Ectodermal cell (in vitro differentiated cells): ENCODE measurements around the gene IGDCC3.
A peak's percentile ranks its signal among the peaks of the same experiment; 100 is the strongest.
"Not testable (repeated sequence)": the region's sequence is repeated elsewhere in the genome, so short reads cannot be mapped to it uniquely, and the experiment has no call there.

Experiments used
- H3K27ac ChIP-seq: 2 replicates; pipeline ENCODE4 v1.7.0; 2013; ENCODE audit warnings: mild to moderate bottlenecking, low read depth, low read length; ENCODE audit not compliant: insufficient read depth, poor library complexity, severe bottlenecking
- H3K27me3 ChIP-seq: 2 replicates; pipeline ENCODE4 v1.7.0; 2013; ENCODE audit warnings: mild to moderate bottlenecking, low read length; ENCODE audit not compliant: insufficient read depth, control insufficient read depth, poor library complexity, severe bottlenecking
- H3K36me3 ChIP-seq: one replicate; pipeline ENCODE4 v1.7.0; 2013; ENCODE audit warnings: low read length; ENCODE audit not compliant: control insufficient read depth, insufficient read depth
- H3K4me1 ChIP-seq: one replicate; pipeline ENCODE4 v1.7.0; 2013; ENCODE audit warnings: low read length; ENCODE audit not compliant: control insufficient read depth, insufficient read depth
- H3K4me3 ChIP-seq: 2 replicates; pipeline ENCODE4 v1.7.0; 2013; ENCODE audit warnings: low read depth, low read length, control low read depth; ENCODE audit not compliant: insufficient read depth
- H3K9me3 ChIP-seq: 2 replicates; pipeline ENCODE4 v1.7.0; 2013; ENCODE audit warnings: mild to moderate bottlenecking, low read length, moderate library complexity; ENCODE audit not compliant: control insufficient read depth
- WGBS, 2 experiments: methylation state at CpG; one replicate each; pipeline ENCODE4 v1.1.7; 2013; ENCODE audit warnings: missing lambda C conversion rate in 2 of 2; 5-methylcytosine and 5-hydroxymethylcytosine counted together

IGDCC3 gene

GRCh38 chr15:65406424-65407000 is 28.7 kb upstream of the IGDCC3 start:
- 95 to 98% methylated on average over 10 of the region's 10 CpGs for WGBS, 2 experiments
- no peaks in the 10 kb centered on the region for H3K27me3 ChIP-seq
- H3K4me3 ChIP-seq: no peak overlapping the region
- H3K4me1 ChIP-seq: peaks cover 30% of the 10 kb centered on the region
- no peak overlapping the region for H3K27ac ChIP-seq
- no peaks in the 10 kb centered on the region for H3K9me3 ChIP-seq
- H3K36me3 ChIP-seq: peaks cover 3% of the 10 kb centered on the region

GRCh38 chr15:65405791-65406423 is 28.1 kb upstream of the IGDCC3 start:
- H3K27me3 ChIP-seq: no peaks in the 10 kb centered on the region
- WGBS, 2 experiments: 83 to 86% methylated on average over 7 of the region's 7 CpGs
- no peak overlapping the region for H3K4me3 ChIP-seq
- H3K36me3 ChIP-seq: peaks cover 3% of the 10 kb centered on the region
- H3K27ac ChIP-seq: no peak overlapping the region
- peaks cover 29% of the 10 kb centered on the region for H3K4me1 ChIP-seq
- no peaks in the 10 kb centered on the region for H3K9me3 ChIP-seq

- H3K9me3 ChIP-seq: no peaks in the 10 kb centered on the region
- peaks cover 19% of the 10 kb centered on the region for H3K4me1 ChIP-seq
- no peak overlapping the region for H3K27ac ChIP-seq
- H3K27me3 ChIP-seq: no peaks in the 10 kb centered on the region
- WGBS, 2 experiments: 61 to 68% methylated on average over 6 of the region's 6 CpGs
- H3K36me3 ChIP-seq: peaks cover 3% of the 10 kb centered on the region
- H3K4me3 ChIP-seq: no peak overlapping the region
These were observed 26.5 kb upstream of the IGDCC3 start for GRCh38 chr15:65404186-65404872.

GRCh38 chr15:65402961-65403360 is 25.2 kb upstream of the IGDCC3 start:
- Histone ChIP-seq H3K4me1 (peaks cover 19% of the 10 kb centered on the region), H3K36me3 (peaks cover 3% of the 10 kb centered on the region), H3K9me3 (no peaks in the 10 kb centered on the region), H3K4me3 (no peak overlapping the region), H3K27ac (no peak overlapping the region), H3K27me3 (no peaks in the 10 kb centered on the region)
- 96 to 97% methylated on average over 4 of the region's 4 CpGs for WGBS, 2 experiments

- Histone ChIP-seq H3K9me3 (no peaks in the 10 kb centered on the region), H3K4me1 (peaks cover 19% of the 10 kb centered on the region), H3K4me3 (no peak overlapping the region), H3K27me3 (peaks cover 5% of the 10 kb centered on the region), H3K36me3 (peaks cover 1% of the 10 kb centered on the region), H3K27ac (no peak overlapping the region)
- WGBS, 2 experiments: 83 to 84% methylated on average over 8 of the region's 8 CpGs
These were observed 23.9 kb upstream of the IGDCC3 start for GRCh38 chr15:65401611-65402240.

GRCh38 chr15:65400760-65401610 is 23.2 kb upstream of the IGDCC3 start:
- 26 to 28% methylated on average over 11 of the region's 11 CpGs for WGBS, 2 experiments
- Histone ChIP-seq H3K27ac (peak overlapping the region; percentile 78), H3K9me3 (no peaks in the 10 kb centered on the region), H3K4me1 (peaks cover 19% of the 10 kb centered on the region), H3K36me3 (no peaks in the 10 kb centered on the region), H3K4me3 (no peak overlapping the region), H3K27me3 (peaks cover 11% of the 10 kb centered on the region)

- H3K27me3 ChIP-seq: peaks cover 17% of the 10 kb centered on the region
- no peak overlapping the region for H3K4me3 ChIP-seq
- no peak overlapping the region for H3K27ac ChIP-seq
- WGBS, 2 experiments: 92 to 93% methylated on average over 2 of the region's 2 CpGs
- H3K9me3 ChIP-seq: no peaks in the 10 kb centered on the region
- H3K36me3 ChIP-seq: no peaks in the 10 kb centered on the region
- peaks cover 19% of the 10 kb centered on the region for H3K4me1 ChIP-seq
These were observed 22.2 kb upstream of the IGDCC3 start for GRCh38 chr15:65399997-65400396.

- 93 to 96% methylated on average over 11 of the region's 11 CpGs for WGBS, 2 experiments
- Histone ChIP-seq H3K36me3 (no peaks in the 10 kb centered on the region), H3K4me1 (peaks cover 15% of the 10 kb centered on the region), H3K9me3 (no peaks in the 10 kb centered on the region), H3K4me3 (no peak overlapping the region), H3K27me3 (peaks cover 17% of the 10 kb centered on the region), H3K27ac (no peak overlapping the region)
These were observed 21.4 kb upstream of the IGDCC3 start for GRCh38 chr15:65399001-65399706.

DNA sequence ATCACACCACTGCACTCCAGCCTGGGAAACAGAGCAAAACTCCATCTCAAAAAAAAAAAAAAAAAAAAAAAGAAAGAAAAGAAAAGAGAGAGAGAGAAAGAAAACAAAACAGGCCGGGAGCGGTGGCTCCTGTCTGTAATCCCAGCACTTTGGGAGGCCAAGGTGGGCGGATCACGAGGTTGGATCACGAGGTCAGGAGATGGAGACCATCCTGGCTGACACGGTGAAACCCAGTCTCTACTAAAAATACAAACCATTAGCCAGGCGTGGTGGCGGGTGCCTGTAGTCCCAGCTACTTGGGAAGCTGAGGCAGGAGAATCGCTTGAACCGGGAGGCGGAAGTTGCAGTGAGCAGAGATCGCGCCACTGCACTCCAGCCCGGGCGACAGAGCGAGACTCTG is 20.7 kb upstream of the IGDCC3 start:
- H3K36me3 ChIP-seq, H3K9me3 ChIP-seq, H3K27ac ChIP-seq, H3K4me3 ChIP-seq: not testable (repeated sequence)
- 93 to 97% methylated on average over 16 of the region's 16 CpGs for WGBS, 2 experiments
- Histone ChIP-seq H3K4me1 (peaks cover 13% of the 10 kb centered on the region), H3K27me3 (peaks cover 17% of the 10 kb centered on the region)
